Measurements from ENCODE around the gene CREB3L2. TPM values are rescaled to one million over a fixed set of nuclear protein-coding genes. Genes with fewer than 3 reads are reported as not detected.
A peak's percentile ranks its signal among the peaks of the same experiment; 100 is the strongest.
"Not testable (repeated sequence)": the region's sequence is repeated elsewhere in the genome, so short reads cannot be mapped to it uniquely, and the experiment has no call there.

CREB3L2 gene
- total RNA-seq, 1 donor from 2014 or later = 65.9 TPM

DNA sequence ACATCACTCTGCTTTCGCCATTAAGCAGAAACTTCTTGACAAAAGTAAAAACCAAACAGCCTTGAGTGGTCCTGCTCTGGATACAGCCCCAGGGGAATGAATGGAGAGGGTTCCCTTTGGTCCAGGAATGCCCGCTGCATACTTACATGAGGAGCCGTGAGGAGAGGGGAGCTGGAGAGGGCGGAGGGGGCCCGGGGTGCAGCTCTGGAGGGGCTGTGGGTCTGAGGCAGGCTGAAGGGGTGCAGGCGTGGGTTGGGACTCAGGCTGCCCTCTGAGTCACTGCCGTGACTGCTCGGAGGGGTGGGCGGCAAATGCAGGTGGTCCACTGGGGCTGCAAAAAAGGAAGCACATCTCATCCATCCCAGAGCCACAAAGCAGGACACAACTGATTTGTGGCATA is 93.8 kb downstream of the CREB3L2 start:
- TF ChIP-seq, protein P1, sequence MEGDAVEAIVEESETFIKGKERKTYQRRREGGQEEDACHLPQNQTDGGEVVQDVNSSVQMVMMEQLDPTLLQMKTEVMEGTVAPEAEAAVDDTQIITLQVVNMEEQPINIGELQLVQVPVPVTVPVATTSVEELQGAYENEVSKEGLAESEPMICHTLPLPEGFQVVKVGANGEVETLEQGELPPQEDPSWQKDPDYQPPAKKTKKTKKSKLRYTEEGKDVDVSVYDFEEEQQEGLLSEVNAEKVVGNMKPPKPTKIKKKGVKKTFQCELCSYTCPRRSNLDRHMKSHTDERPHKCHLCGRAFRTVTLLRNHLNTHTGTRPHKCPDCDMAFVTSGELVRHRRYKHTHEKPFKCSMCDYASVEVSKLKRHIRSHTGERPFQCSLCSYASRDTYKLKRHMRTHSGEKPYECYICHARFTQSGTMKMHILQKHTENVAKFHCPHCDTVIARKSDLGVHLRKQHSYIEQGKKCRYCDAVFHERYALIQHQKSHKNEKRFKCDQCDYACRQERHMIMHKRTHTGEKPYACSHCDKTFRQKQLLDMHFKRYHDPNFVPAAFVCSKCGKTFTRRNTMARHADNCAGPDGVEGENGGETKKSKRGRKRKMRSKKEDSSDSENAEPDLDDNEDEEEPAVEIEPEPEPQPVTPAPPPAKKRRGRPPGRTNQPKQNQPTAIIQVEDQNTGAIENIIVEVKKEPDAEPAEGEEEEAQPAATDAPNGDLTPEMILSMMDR (IDR thresholded peaks at IDR 0.05; ENCODE audit: unreplicated experiment) = no peak
- Mint-ChIP-seq H3K27ac (peak overlapping the region; percentile 37), H3K4me3 (ENCODE audit: low read depth) (no peak overlapping the region), H3K4me1 (ENCODE audit: low read depth) (peaks cover 6% of the 10 kb centered on the region), H3K36me3 (ENCODE audit: insufficient read depth) (peaks cover 50% of the 10 kb centered on the region), H3K9me3 (ENCODE audit: low read depth) (peaks cover 7% of the 10 kb centered on the region), H3K27me3 (no peaks in the 10 kb centered on the region)
- DNase-seq (ENCODE audit: low spot score, unreplicated experiment) = no peak

DNA sequence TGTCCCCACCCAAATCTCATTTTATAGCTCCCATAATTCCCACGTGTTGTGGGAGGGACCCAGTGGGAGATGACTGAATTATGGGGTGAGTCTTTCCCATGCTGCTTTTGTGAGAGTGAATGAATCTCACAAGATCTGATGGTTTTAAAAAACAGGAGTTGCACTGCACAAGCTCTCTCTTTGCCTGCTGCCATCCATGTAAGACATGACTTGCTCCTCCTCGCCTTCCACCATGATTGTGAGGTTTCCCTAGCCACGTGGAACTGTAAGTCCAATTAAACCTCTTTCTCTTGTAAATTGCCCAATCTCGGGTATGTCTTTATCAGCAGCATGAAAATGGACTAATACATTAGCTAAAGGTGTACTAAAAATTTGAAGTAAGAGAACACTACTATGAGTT is 95.2 kb downstream of the CREB3L2 start:
- H3K4me1 Mint-ChIP-seq (ENCODE audit: low read depth); DNase-seq (ENCODE audit: low spot score, unreplicated experiment); H3K27me3 Mint-ChIP-seq; H3K4me3 Mint-ChIP-seq (ENCODE audit: low read depth); H3K9me3 Mint-ChIP-seq (ENCODE audit: low read depth); H3K27ac Mint-ChIP-seq: not testable (repeated sequence)
- H3K36me3 Mint-ChIP-seq (ENCODE audit: insufficient read depth) = peaks cover 45% of the 10 kb centered on the region

DNA sequence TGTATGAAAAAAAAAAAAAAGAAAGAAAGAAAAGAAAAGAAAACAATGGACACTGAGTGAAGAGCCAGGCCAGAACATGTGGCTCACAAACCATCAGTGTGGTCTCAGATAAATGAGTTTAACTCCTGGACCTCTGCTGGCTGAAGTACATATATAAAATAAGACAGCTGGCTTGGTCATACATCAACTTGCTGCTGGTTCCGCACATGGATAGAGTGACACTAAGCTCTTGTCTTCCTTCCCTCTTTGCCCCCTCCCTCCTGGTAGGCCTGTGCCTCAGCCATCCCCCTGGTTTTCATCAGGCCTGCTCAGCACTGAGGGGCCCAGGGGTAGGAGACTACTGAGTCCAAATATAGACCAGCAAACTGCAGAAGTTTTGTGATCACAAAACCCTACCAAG is 97.1 kb downstream of the CREB3L2 start:
- Mint-ChIP-seq H3K36me3 (ENCODE audit: insufficient read depth) (peaks cover 44% of the 10 kb centered on the region), H3K4me3 (ENCODE audit: low read depth) (no peak overlapping the region), H3K27ac (no peak overlapping the region), H3K9me3 (ENCODE audit: low read depth) (peaks cover 7% of the 10 kb centered on the region), H3K27me3 (no peaks in the 10 kb centered on the region), H3K4me1 (ENCODE audit: low read depth) (no peaks in the 10 kb centered on the region)
- TF ChIP-seq, protein P1 (IDR thresholded peaks at IDR 0.05; ENCODE audit: unreplicated experiment) = no peak
- no peak for DNase-seq (ENCODE audit: low spot score, unreplicated experiment)

GRCh38 chr7:137903382-137904169 is 98.3 kb downstream of the CREB3L2 start:
- Mint-ChIP-seq H3K27ac (peak overlapping the region; percentile 5), H3K27me3 (no peaks in the 10 kb centered on the region), H3K36me3 (ENCODE audit: insufficient read depth) (peaks cover 45% of the 10 kb centered on the region), H3K4me1 (ENCODE audit: low read depth) (peaks cover 3% of the 10 kb centered on the region), H3K4me3 (ENCODE audit: low read depth) (no peak overlapping the region), H3K9me3 (ENCODE audit: low read depth) (peaks cover 7% of the 10 kb centered on the region)
- TF ChIP-seq, protein P1 (IDR thresholded peaks at IDR 0.05; ENCODE audit: unreplicated experiment) = peak; percentile 89
- peak; percentile 33 for DNase-seq (ENCODE audit: low spot score, unreplicated experiment)

- TF ChIP-seq, protein P1 (IDR thresholded peaks at IDR 0.05; ENCODE audit: unreplicated experiment) = no peak
- H3K4me3 Mint-ChIP-seq (ENCODE audit: low read depth) = no peak overlapping the region
- H3K36me3 Mint-ChIP-seq (ENCODE audit: insufficient read depth) = peaks cover 33% of the 10 kb centered on the region
- DNase-seq (ENCODE audit: low spot score, unreplicated experiment) = no peak
- H3K27me3 Mint-ChIP-seq = no peaks in the 10 kb centered on the region
- peaks cover 3% of the 10 kb centered on the region for H3K4me1 Mint-ChIP-seq (ENCODE audit: low read depth)
- H3K27ac Mint-ChIP-seq = no peak overlapping the region
- H3K9me3 Mint-ChIP-seq (ENCODE audit: low read depth) = no peaks in the 10 kb centered on the region
These were observed 101.7 kb downstream of the CREB3L2 start for GRCh38 chr7:137900137-137900536.
